Fibroblast of the aortic adventitia (primary cell): Measurements from ENCODE around the gene SMYD5. TPM values are rescaled to one million over a fixed set of nuclear protein-coding genes. Genes with fewer than 3 reads are reported as not detected.
A peak's percentile ranks its signal among the peaks of the same experiment; 100 is the strongest.
"Not testable (repeated sequence)": the region's sequence is repeated elsewhere in the genome, so short reads cannot be mapped to it uniquely, and the experiment has no call there.

Experiments
- DNase-seq: peaks from one replicate; pipeline ENCODE4 v3.0.0-alpha.2; 2010; ENCODE audit warnings: low read depth
- H3K4me3 ChIP-seq: 2 replicates; pipeline ENCODE4 v1.5.1; 2011; ENCODE audit warnings: low read depth, mild to moderate bottlenecking, control low read depth, low read length, moderate library complexity
- CTCF ChIP-seq: IDR thresholded peaks from 2 replicates; pipeline ENCODE4 v1.5.1; 2011; ENCODE audit warnings: mild to moderate bottlenecking, low read length, control low read depth, inconsistent platforms; ENCODE audit not compliant: insufficient read depth
- total RNA-seq: library from RNA; depleted of rRNA; stranded (reverse); fragments of >200 nt; gene quantifications from 2 replicates; pipeline ENCODE4 v1.2.3, GENCODE V29; 2012; ENCODE audit warnings: low replicate concordance

The SMYD5 gene
- total RNA-seq, result 15.0 and 21.1 TPM in 2 replicates

- peak; percentile 77 for DNase-seq
- peak within 1 kb of the TSS; percentile 81 for H3K4me3 ChIP-seq
- no peak for TF ChIP-seq CTCF
These were observed at the start of gene SMYD5 for GRCh38 chr2:73214120-73215035. TSS of gene SMYD5 (plus strand) at chr2:73214245. CDS start at chr2:73214267, 22 bp downstream.

- H3K4me3 ChIP-seq, DNase-seq: not testable (repeated sequence)
These were observed 48.1 kb upstream of the SMYD5 start for GRCh38 chr2:73165978-73166377.

GRCh38 chr2:73166813-73167212 is 47.2 kb upstream of the SMYD5 start:
- H3K4me3 ChIP-seq, DNase-seq: not testable (repeated sequence)

- not testable (repeated sequence) for DNase-seq, H3K4me3 ChIP-seq
These were observed 45.7 kb upstream of the SMYD5 start for GRCh38 chr2:73168348-73168747.

GRCh38 chr2:73170341-73170740 is 43.7 kb upstream of the SMYD5 start:
- not testable (repeated sequence) for DNase-seq, H3K4me3 ChIP-seq

GRCh38 chr2:73172963-73173362 is 41.1 kb upstream of the SMYD5 start:
- H3K4me3 ChIP-seq, result no peak overlapping the region
- peak; percentile 12 for DNase-seq
- TF ChIP-seq CTCF, result no peak

- no peak overlapping the region for H3K4me3 ChIP-seq
- DNase-seq, result no peak
- no peak for TF ChIP-seq CTCF
These were observed 40.3 kb upstream of the SMYD5 start for GRCh38 chr2:73173781-73174180.

GRCh38 chr2:73174244-73174643 is 39.8 kb upstream of the SMYD5 start:
- no peak for TF ChIP-seq CTCF
- DNase-seq, result no peak
- no peak overlapping the region for H3K4me3 ChIP-seq
